ENCODE data around the gene NEBL. TPM values are rescaled to one million over a fixed set of nuclear protein-coding genes. Genes with fewer than 3 reads are reported as not detected.
A peak's percentile ranks its signal among the peaks of the same experiment; 100 is the strongest.

Gene NEBL
- total and polyA plus RNA-seq, 2 donors from 2014 or later, result 13.8 to 21.2 TPM

DNA sequence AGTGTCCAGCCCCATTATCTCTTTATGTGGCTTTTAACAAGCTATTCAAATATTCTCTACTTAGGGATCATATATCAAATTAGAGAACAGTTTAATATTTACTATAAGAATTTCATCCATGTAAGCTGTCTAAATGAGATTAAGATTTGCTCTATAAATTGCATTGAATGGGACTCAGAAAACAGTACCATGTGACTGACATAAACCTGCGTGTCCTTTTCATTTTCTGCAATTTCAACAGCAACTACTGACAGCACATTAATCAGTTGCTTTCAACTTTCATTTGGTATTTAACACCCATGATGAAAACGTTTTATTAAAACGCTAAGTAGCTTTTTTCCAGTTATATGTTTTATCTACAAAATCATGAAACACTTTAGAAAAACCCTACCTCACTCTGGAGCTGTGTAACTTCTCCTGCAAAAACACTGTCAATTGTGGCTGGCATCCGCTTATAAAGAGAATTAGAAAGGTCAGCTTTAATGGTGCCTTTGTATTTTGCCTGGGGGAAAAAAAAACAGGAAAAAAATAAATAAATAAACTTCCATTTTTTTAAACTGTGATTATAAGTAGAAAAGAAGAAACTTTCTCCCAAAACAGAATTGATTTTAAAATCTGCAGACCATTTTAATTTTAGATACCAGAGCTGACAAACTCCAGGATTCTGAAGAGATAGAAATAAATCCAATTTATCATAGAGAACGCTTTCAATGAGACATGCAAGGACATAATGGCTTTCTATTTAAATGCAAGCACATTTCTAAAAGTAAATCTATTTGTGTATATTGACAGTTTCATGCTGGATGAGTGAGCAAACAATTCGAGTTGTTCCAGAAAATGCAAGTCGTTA, 9.2 kb downstream of the NEBL start:
- intact Hi-C loops (cut with DNase I), result no loop called here
- Histone ChIP-seq H3K9ac (ENCODE audit: low read length in 3 of 3) (no peak overlapping the region), H3K27ac (ENCODE audit: low read depth in 2 of 2, low read length in 2 of 2) (no peak overlapping the region), H3K36me3 (ENCODE audit: control insufficient read depth in 2 of 3, insufficient read depth in 3 of 3, low read length in 3 of 3) (no peaks in the 10 kb centered on the region), H3K4me1 (ENCODE audit: control insufficient read depth in 2 of 3, insufficient read depth in 2 of 3, low read depth in 1 of 3, low read length in 3 of 3) (no peaks in the 10 kb centered on the region), H3K9me3 (ENCODE audit: control insufficient read depth in 2 of 3, insufficient read depth in 1 of 3, low read length in 3 of 3) (no peaks in the 10 kb centered on the region), H3K27me3 (ENCODE audit: control insufficient read depth, insufficient read depth, low read length) (no peaks in the 10 kb centered on the region), H3K4me3 (ENCODE audit: low read length in 3 of 3) (no peak overlapping the region)
- TF ChIP-seq, protein P1, sequence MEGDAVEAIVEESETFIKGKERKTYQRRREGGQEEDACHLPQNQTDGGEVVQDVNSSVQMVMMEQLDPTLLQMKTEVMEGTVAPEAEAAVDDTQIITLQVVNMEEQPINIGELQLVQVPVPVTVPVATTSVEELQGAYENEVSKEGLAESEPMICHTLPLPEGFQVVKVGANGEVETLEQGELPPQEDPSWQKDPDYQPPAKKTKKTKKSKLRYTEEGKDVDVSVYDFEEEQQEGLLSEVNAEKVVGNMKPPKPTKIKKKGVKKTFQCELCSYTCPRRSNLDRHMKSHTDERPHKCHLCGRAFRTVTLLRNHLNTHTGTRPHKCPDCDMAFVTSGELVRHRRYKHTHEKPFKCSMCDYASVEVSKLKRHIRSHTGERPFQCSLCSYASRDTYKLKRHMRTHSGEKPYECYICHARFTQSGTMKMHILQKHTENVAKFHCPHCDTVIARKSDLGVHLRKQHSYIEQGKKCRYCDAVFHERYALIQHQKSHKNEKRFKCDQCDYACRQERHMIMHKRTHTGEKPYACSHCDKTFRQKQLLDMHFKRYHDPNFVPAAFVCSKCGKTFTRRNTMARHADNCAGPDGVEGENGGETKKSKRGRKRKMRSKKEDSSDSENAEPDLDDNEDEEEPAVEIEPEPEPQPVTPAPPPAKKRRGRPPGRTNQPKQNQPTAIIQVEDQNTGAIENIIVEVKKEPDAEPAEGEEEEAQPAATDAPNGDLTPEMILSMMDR (IDR thresholded peaks at IDR 0.05; ENCODE audit: borderline replicate concordance, extremely low read depth, insufficient read depth), result no peak
- DNase-seq (no peak), FAIRE-seq (no peak)

DNA sequence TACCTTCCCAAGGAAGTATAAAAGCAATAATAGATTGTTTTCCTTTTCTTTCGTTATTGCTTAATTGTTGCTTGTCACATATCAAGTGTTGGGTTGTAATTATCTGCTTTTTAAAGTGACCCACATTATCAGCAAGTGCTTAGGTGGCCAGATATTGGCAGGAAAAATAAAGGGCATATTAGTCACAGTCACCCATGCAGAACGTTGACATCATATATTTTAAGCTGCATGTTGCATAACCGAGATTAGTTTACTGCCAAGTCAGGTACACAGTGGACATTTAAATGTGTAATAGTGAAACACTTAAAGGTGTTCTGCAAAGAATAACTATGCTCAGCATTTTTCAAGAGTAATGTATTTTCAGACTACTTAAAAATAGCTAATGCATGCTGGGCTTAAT, 11.4 kb downstream of the NEBL start:
- TF ChIP-seq, protein P1 (IDR thresholded peaks at IDR 0.05; ENCODE audit: borderline replicate concordance, extremely low read depth, insufficient read depth), result no peak
- H3K9ac ChIP-seq (ENCODE audit: low read length in 3 of 3), result no peak overlapping the region
- FAIRE-seq (peak; percentile 19), DNase-seq (peak in 1 of 5 donors; percentile 7)
- no peaks in the 10 kb centered on the region for H3K4me1 ChIP-seq (ENCODE audit: control insufficient read depth in 2 of 3, insufficient read depth in 2 of 3, low read depth in 1 of 3, low read length in 3 of 3)
- intact Hi-C loops (cut with DNase I), result no loop called here
- H3K27me3 ChIP-seq (ENCODE audit: control insufficient read depth, insufficient read depth, low read length), result no peaks in the 10 kb centered on the region
- no peaks in the 10 kb centered on the region for H3K9me3 ChIP-seq (ENCODE audit: control insufficient read depth in 2 of 3, insufficient read depth in 1 of 3, low read length in 3 of 3)
- no peak overlapping the region for H3K4me3 ChIP-seq (ENCODE audit: low read length in 3 of 3)
- H3K27ac ChIP-seq (ENCODE audit: low read depth in 2 of 2, low read length in 2 of 2), result no peak overlapping the region
- no peaks in the 10 kb centered on the region for H3K36me3 ChIP-seq (ENCODE audit: control insufficient read depth in 2 of 3, insufficient read depth in 3 of 3, low read length in 3 of 3)

DNA sequence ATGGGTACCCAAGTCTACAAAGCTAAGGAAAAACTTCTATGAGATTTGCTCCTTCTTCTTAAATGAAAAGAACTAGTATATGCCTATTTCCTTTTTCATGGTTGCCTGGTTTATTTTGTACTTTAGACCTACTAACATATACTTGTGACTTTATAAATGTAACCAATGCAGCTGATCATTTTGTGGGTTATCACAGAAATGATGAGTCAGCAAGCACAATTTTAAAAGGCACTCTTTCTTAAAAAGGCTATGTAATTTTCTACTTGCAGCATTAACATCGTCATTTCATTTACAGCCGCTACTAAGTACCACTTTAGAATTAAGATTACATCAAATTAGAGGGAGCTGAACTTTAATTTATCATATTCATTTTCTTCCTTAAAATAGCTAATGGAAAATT, 13.6 kb downstream of the NEBL start:
- no peak for FAIRE-seq
- intact Hi-C loops (cut with DNase I), result no loop called here

More for the DNA sequence above, 13.6 kb downstream of the NEBL start:
- H3K4me1 ChIP-seq (ENCODE audit: control insufficient read depth in 2 of 3, insufficient read depth in 2 of 3, low read depth in 1 of 3, low read length in 3 of 3), result no peaks in the 10 kb centered on the region
- DNase-seq, result no peak
- H3K9me3 ChIP-seq (ENCODE audit: control insufficient read depth in 2 of 3, insufficient read depth in 1 of 3, low read length in 3 of 3), result no peaks in the 10 kb centered on the region
- no peaks in the 10 kb centered on the region for H3K27me3 ChIP-seq (ENCODE audit: control insufficient read depth, insufficient read depth, low read length)
- TF ChIP-seq, protein P1 (IDR thresholded peaks at IDR 0.05; ENCODE audit: borderline replicate concordance, extremely low read depth, insufficient read depth), result no peak
- H3K36me3 ChIP-seq (ENCODE audit: control insufficient read depth in 2 of 3, insufficient read depth in 3 of 3, low read length in 3 of 3), result peaks cover 0 to 2% (median 0%) of the 10 kb centered on the region in 3 donors
- H3K4me3 ChIP-seq (ENCODE audit: low read length in 3 of 3), result no peak overlapping the region
- no peak overlapping the region for H3K27ac ChIP-seq (ENCODE audit: low read depth in 2 of 2, low read length in 2 of 2)
- no peak overlapping the region for H3K9ac ChIP-seq (ENCODE audit: low read length in 3 of 3)
